ENCODE measurements around the gene ALKBH5. TPM values are rescaled to one million over a fixed set of nuclear protein-coding genes. Genes with fewer than 3 reads are reported as not detected.
"Not testable (repeated sequence)": the region's sequence is repeated elsewhere in the genome, so short reads cannot be mapped to it uniquely, and the experiment has no call there.

Gene ALKBH5
- total RNA-seq, 1 donor from 2014 or later: 87.9 TPM

DNA sequence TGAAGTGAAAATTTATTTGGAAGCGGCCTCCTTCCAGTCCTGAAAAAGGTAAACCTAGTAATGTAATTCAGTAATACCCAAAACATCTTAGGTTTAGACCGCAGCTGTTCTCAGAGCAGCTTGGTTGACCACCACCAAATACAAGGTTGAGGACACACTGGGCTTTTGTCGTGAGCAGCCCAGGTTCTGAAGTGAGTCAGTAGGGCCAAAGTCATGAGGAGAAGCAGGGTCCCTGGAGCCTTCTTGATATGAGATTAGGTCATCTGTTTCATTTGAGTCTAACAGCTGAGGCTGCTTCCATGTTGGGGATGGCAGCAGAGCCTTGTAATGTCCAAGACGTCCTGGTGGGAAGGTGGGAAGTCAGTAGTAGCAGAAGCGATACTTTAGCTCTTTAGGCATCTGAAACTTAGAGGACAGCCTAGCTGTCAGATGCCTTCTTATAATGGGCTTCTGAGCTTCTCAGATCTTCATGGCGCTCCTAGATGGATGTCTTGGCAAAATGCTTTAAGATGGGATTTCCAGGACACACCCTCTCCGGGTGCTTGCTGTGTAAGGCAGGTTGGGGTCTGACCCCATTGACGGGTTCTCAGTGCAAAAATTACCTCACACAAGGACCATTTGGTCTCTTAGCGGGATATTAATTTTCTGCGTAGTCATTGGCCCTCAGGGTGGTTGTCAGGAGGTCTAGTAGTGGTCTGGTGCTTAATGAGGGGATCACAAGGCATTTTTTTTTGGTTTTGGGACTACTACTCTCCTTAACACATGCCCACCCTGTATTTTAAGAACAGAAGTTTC is 2.4 kb downstream of the ALKBH5 start:
- DNase-seq (ENCODE audit: low spot score): no peak

DNA sequence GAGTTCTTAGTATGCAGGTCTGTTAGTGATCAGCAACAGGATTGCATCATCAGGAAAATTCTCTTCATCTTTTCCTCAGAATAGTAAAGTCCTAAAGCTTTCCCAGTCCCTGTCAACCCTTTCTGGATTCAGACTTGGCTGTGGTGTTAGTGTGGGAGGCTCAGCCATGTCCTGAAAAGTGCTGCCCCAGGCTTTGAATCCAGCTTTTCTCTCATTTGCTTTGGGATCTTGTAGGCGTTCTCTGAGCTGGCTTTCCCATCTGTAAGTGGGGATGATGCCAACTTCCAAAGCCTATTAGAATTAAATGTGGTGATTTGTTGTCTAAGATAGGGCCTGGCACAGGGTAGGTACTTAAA is 3.0 kb downstream of the ALKBH5 start:
- DNase-seq (ENCODE audit: low spot score): no peak

DNA sequence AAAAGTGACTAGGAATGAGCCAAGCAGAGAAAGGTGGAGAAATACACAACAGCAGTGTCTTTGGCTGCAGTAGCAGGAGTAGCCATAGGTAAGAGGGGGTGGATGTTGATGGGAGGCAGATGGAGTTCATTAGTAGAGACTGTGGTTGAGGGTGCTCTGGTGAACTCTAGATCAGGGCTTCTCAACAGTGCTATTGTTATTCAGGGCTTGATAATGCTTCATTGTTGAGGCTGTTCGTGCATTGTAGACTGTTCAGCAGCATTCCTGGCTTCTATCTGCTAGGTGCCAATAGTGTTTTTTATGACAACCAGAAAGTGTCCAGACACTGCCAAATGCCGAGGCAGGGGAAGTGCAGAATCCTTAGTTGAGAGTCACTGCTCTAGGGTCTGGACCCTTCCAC is 3.6 kb downstream of the ALKBH5 start:
- no peak for DNase-seq (ENCODE audit: low spot score)

DNA sequence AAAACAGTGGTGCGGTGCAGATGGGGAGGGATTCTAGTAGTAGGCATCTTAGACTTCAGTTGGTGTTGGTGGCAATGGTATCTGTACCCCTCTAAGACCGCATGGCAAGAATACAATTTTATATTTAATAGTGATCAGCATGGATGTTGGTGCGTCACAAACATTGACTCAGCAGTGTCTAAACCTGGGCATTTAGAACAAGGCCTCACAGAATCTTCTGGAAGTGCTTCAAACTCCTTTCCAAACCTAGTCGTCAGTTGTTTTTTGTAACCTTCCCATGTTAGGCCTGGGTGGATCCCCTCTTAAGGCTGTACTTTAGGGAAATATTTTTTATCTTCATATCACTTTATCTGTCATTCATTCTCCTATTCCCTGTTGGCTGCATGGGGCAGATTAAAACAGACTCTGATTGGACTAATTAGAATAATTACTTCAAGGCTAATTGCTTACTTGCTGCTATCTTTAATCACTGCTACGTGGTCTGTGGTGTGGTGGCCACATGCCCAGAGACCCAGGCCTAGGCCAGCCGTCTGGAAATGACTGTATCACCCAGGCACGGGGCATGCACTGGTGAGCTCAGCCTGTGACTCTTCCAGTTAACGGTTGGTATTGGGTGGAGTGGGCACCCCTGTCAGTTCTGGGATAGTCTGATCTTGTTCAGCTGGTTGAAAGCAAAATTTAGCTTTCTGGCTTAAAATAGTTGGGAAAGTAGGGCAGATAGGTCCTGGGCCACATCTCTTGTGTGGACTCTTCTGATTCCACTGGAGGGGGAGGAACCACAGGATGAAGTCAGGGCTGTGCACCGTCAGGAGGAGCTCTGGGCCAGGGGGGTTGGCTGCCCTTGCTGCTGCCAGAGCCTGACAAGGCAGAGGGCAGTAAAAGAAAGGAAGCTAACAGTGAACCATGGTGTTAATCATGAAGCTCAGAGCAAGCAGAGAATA is 4.5 kb downstream of the ALKBH5 start:
- DNase-seq (ENCODE audit: low spot score): no peak

DNA sequence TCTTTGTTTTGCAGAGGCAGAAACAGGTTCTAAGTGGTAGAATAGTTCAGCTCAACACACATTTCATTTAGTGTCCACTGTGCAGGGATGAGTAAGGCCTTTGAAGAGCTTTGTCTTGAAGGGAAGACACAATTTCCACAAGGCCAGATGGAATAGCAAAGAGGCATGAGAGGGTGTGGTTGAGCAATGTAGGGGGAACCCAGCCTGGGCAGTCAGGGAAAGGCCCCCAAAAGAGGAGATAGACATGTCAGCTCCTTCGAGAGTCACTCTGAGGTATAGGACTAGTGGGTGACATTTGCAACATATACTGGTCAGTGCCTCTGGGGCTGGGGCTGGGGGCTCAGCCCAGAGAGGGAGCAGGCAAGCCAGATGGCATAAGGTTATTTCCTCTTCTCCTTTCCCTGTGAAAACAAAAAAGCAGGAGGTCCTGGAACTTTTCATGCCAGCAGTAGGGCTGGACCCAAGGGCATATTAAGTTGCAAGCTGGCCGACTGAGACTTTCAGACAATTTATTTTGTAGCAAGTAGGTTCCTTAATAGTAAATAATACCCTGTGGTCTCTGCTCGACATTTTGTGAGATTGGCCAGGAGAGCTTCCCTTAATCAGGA is 7.1 kb downstream of the ALKBH5 start:
- DNase-seq (ENCODE audit: low spot score): no peak

DNA sequence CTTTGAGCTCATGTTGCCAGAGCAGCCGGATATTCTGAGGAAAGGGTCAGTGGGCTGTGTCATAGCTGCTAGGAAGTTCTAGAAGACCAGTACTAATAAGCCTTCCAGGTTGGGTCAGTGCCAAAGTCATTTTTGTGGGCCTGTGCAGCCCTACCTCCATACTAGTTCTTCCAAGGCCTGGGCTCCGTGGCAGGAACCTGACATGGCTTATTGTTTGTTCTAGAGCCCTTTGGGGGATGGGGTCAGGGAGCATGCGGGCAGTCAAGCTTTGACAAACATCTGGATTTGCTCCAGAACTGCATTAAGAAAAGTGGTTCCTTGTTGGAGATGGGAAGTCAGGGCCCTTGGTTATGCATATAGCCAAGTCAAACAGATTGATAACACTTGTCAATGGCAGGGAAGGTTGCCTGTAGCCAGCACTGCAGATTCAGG is 7.6 kb downstream of the ALKBH5 start:
- DNase-seq (ENCODE audit: low spot score): no peak

DNA sequence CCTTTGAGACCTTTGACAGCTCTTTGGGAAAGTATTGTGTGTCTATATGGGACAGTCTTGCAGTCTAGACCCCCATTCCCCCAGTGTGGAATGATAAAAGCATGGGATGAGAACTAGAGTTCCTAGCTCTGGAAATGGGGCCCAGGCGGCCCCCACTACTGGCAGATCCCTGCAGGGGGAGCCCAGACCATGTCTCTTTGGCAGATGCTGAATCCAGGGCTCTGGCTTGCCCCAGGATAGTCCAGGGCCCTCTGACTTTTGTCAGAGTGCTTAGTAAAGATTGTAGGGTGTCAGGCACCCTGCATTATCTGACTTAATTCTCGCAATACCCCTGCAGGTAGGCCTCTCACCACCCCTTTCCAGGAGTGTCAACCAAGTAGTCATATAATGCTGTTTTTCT is 8.3 kb downstream of the ALKBH5 start:
- no peak for DNase-seq (ENCODE audit: low spot score)

DNA sequence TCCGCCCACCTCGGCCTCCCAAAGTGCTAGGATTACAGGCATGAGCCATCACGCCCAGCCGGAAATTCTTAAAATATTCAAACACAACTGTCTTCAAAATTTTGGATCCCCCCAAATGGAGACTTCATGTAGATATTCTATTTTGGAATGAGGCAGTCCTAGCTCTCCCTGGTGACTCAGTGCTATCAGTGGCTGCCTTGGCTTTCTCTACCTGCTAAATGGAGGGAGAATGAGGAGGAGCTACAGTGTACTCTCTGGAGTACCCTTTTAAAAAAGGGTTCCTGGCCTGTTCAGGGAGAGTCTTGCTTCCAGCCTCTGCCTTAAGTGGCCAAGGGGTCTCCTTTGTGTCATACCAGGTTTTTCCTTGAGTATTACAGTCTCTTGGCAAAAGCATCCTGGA is 10.8 kb downstream of the ALKBH5 start:
- DNase-seq (ENCODE audit: low spot score): no peak

DNA sequence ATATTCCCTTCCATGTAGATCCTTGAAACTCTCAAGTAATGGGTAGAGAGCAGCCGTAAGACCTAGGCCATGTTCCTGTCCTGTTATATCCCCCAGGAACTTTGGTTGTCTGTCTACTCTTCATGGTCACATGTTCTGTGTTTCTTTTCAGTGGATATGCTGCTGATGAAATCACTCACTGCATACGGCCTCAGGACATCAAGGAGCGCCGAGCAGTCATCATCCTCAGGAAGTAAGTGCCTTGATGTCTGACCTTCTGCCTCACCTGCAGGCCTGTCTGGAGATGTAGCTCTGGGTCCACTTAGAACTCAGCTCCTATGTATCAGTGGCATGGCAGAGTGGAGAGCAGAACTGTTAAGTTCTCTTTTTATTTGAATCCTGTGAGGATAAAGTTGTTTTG is 11.2 kb downstream of the ALKBH5 start:
- DNase-seq (ENCODE audit: low spot score): no peak

DNA sequence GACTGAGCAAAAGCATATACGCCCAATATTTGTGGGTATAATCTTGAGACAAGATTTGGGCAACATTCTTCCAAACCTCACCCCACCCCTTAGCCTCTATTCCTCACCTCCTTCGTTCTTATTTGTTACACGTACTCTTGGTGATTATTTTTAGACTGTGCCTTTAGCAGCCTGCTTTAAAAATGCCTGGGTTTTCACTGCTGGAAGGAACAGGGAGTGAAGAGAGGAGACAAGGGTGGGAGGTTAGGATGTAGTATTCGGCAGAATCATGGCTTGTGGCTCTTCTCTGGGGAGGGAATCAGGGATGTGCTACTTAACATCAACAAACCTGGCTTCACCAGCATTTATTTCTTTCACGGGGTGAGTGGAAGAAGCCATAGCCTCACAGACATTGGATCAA is 11.6 kb downstream of the ALKBH5 start:
- no peak for DNase-seq (ENCODE audit: low spot score)

DNA sequence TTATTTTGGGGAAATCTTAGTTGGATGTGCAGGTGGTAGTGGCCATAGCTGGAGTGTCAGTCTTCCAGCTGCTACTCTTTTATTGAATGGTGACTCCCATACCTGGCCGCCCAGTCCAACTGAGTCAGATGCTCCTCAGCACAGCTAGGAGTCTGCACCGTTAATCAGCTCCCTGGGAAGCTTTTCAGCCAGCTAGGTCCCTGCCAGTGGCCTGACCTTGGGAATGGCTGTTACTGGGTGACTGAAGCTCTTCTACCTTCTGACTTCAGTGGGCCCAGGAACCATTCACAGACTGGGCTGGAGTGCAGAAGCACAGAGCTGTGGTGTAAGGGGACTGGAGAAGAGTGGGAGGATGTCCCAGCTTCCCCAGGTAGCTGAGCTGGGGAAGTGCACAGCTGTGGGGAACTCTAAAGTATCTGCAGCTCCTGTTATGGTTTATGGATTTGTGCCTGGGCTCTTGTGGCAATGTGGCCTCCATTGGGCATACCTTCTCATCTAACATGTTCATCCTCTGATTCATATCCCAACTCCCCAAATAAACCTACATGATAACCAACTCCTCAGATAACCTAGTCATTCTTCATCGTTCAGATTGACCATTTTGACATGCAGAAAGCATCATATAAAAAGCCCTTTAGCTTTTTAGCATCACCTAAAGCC is 14.0 kb downstream of the ALKBH5 start:
- DNase-seq (ENCODE audit: low spot score): no peak

DNA sequence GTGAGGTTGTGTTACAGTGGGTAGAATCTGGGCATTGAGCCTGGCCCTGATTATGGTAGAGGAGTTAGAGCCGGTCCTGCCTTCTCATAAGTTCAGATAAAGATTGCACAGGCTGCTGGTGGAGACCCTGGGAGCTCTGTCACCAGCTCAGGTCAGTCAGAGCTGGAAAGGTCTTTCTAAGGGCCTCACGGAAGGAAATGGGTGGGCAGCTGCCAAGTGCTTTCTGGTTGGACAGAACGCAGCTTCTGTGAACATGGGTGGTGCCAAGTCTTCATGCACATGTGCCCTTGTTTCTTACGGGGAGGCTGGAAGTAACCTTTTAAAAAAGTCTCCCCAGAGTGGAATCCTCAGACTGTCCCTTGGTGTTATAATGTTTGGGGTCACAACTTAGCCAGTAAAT is 14.9 kb downstream of the ALKBH5 start:
- no peak for DNase-seq (ENCODE audit: low spot score)

DNA sequence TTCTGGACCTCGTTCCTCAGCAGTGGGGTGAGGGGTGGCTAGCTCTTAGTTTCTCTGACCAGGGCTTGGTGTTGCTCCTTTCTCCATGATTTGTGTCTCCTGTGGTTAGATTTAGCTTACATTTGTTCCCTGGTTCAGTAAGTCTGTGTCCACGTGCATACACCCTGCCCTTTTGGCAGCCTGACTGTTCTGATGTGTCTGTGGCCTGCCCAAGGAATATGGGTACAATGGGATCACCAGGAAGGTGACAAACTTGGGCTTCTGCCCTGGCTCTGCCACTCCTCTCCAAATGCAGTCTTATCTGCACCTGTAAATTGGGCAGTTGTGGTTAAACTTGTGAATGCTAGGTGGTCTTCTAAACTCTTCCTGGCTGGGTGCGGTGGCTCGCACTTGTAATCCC is 17.5 kb downstream of the ALKBH5 start:
- no peak for DNase-seq (ENCODE audit: low spot score)

DNA sequence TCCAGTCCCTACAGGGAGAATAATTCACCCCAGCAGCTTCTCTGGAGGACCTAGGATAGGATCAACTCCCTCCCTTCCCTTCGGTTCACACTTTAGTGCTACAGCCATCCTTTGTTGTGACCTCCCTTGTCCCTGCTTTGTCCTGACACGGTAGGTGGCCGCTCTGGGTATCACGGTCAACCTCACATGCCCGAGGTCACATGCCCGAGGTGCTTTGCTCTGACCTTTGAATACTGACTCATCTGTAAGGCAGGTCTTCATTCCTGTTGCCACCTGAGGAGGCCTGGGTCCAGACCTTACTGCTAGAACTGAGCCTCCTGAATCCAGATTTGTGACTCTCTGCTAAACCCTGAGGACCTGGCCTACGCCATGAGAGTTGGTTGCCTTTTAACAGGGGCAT is 19.7 kb downstream of the ALKBH5 start:
- DNase-seq (ENCODE audit: low spot score): no peak

DNA sequence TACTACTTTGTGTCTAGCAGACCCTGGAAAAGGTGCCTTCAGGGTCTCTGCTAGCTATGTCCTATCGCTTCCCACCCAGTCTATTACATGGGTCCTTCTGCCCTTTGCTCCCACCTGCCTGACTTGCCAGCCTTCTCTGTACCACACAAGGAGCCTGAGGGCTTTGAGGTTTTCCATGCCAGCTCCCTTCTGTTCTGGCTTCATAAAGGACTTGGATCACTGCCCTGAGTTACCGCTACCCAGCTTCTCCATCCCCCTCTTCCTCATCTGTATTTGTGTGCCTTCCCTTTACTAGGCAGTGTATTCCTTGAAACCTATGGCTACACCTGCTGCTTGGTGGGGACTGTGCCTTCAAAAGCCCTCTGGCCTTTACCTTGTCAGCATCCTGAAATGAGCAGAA is 22.2 kb downstream of the ALKBH5 start:
- DNase-seq (ENCODE audit: low spot score): no peak

DNA sequence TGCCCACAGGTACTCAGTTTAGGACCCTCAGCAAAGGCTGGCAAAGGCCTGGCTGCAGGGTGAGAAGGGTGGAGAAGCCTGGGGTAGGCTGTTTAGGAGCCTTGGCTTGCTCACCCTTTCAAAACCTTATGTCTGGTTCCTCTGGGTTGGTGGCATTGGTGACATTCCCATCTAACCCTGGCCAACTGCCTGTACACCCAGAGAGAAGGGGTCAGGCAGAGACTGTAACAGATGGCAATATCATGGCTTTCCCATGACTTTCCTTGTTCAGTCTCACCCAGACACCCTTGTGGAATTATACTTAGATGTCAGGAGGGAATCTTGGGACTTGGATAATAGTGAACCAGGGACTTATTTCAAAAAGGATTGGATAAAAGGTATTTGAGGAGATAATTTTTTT is 23.3 kb downstream of the ALKBH5 start:
- no peak for DNase-seq (ENCODE audit: low spot score)

DNA sequence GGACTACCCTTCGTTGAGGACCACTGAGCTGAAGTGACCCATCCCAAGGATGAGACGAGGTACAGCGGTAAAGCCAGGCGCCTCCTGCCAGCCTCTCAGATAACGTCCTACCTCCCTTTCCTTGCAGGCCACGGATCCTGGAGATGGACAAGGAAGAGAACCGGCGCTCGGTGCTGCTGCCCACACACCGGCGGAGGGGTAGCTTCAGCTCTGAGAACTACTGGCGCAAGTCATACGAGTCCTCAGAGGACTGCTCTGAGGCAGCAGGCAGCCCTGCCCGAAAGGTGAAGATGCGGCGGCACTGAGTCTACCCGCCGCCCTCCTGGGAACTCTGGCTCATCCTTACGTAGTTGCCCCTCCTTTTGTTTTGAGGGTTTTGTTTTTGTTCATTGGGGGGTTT is 24.5 kb downstream of the ALKBH5 start:
- no peak for DNase-seq (ENCODE audit: low spot score)

DNA sequence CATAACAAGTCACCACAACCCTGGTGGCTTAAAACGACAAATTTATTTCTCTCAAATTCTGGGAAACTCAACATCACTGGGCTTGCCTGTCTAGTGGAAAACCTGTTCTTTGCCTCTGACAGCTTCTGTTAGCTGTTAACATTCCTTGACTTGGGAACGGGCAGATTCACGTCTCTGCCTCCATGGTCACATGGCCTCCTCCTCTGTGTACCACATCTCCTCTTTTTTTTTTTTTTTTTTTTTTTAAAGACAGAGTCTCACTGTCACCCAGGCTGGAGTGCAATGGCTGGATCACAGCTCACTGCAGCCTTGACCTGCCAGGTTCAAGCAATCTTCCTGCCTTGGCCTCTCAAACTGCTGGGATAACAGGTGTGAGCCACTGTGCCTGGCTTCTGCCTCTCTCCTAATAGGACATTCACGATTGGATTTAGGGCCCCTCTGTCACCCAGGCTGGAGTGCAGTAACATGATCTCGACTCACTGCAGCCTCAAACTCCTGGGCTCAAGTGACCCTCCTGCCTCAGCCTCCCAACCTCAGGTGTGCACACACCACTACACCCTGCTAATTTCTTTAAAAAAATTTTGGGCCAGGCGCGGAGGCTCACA is 30.1 kb downstream of the ALKBH5 start:
- DNase-seq (ENCODE audit: low spot score): no peak

DNA sequence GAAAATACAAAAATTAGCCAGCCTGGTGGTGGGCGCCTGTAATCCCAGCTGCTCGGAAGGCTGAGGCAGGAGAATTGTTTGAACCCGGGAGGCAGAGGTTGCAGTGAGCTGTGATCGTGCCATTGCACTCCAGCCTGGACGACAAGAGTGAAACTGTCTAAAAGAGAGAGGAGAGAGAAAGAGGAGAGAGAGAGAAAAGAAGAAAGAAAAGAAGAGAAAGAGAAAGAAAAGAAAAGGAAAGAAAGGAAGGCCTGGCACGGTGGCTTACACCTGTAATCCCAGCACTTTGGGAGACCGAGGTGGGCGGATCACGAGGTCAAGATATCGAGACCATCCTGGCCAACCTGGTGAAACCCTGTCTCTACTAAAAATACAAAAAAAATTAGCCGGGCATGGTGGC is 33.3 kb downstream of the ALKBH5 start:
- not testable (repeated sequence) for DNase-seq (ENCODE audit: low spot score)

DNA sequence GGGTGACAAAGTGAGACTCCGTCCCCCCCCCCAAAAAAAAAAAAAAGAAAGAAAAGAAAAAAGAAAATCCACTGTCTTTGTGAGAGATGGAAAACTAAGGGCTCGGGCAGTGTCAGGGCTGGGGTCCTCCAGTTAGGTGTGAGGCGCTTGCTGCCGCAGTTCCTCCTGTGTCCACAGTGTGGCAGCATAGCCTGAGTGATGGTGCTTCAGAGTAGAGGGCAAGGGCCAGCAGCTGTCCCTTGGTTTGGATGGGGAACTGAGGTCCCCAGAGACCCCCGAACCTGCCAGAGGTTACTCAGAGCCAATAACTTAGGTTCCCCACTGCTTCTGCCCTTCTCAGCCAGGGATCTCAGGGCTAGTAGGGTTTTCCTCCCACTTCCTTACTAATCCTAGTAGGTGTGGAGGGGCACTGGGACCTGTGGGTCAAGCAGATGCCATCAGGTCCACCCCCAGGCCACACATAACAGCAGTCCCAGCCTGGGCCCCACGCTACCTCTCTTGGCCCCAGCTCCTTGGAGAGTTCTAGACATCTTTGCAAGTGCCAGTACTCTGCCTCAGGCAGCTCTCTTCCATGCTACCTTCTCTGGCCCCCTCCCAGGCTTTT is 33.9 kb downstream of the ALKBH5 start:
- peak; percentile 62 for DNase-seq (ENCODE audit: low spot score)

DNA sequence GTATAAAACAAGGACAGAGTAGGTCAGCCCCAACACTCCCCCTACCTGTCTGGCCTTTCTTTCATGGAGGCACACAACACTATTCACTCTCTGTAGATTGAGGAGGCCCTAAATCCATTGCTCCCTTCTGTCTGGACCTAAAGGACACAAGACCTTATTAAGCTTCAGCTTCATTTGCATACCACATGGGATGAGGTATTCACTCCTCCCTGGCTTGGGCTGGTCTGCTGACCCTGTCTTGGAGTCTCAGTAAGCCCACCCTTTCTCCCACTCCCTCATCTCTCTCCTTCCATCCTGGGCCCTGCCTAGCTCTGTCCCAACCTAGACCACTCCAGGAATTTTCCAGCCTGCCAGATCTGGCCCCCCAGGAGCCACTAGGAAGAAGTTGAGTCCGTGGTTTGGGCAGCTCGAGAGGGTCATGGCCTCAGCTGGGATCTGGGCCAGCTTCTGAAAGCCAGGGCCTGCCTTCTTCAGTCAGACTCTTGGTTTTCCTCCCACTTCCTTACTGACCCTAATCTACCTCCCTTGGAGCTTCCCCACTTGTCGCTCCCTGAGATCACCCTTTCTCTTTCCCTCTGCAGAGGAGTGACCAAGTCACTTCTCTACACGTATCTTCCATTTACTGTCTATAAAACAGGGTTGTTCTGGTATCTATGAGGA is 35.3 kb downstream of the ALKBH5 start:
- DNase-seq (ENCODE audit: low spot score): no peak

Measured in ureter (tissue), 1 donor.